ENCODE data around the gene ART1.

- TF ChIP-seq, protein P1, sequence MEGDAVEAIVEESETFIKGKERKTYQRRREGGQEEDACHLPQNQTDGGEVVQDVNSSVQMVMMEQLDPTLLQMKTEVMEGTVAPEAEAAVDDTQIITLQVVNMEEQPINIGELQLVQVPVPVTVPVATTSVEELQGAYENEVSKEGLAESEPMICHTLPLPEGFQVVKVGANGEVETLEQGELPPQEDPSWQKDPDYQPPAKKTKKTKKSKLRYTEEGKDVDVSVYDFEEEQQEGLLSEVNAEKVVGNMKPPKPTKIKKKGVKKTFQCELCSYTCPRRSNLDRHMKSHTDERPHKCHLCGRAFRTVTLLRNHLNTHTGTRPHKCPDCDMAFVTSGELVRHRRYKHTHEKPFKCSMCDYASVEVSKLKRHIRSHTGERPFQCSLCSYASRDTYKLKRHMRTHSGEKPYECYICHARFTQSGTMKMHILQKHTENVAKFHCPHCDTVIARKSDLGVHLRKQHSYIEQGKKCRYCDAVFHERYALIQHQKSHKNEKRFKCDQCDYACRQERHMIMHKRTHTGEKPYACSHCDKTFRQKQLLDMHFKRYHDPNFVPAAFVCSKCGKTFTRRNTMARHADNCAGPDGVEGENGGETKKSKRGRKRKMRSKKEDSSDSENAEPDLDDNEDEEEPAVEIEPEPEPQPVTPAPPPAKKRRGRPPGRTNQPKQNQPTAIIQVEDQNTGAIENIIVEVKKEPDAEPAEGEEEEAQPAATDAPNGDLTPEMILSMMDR (IDR thresholded peaks at IDR 0.05 in 4 of 5, conservative IDR thresholded peaks at IDR 0.05 in 1 of 5), result no peak
- TF ChIP-seq POLR2A (IDR thresholded peaks at IDR 0.05), result no peak
Measured at GRCh38 chr11:3684129-3684818, 39.3 kb downstream of the ART1 start.

Data from gastrocnemius medialis (tissue), 4 donors.